Activated naive CD8-positive, alpha-beta T cell (primary cell): Measurements from ENCODE around the gene TSEN15.

Source experiments
- H3K27ac Mint-ChIP-seq: one replicate; pipeline ENCODE4 v1.8.0; 2021; ENCODE audit warnings: mixed read lengths
- H3K27me3 Mint-ChIP-seq: one replicate; pipeline ENCODE4 v1.8.0; 2021; ENCODE audit warnings: mixed read lengths
- H3K36me3 Mint-ChIP-seq: one replicate; pipeline ENCODE4 v1.8.0; 2021; ENCODE audit warnings: mixed read lengths
- H3K4me1 Mint-ChIP-seq: one replicate; pipeline ENCODE4 v1.8.0; 2021; ENCODE audit warnings: low read depth, mixed read lengths
- H3K4me3 Mint-ChIP-seq: one replicate; pipeline ENCODE4 v1.8.0; 2021; ENCODE audit warnings: mild to moderate bottlenecking, mixed read lengths
- H3K9me3 Mint-ChIP-seq: one replicate; pipeline ENCODE4 v1.8.0; 2021; ENCODE audit warnings: low read depth, mixed read lengths

The TSEN15 gene

DNA sequence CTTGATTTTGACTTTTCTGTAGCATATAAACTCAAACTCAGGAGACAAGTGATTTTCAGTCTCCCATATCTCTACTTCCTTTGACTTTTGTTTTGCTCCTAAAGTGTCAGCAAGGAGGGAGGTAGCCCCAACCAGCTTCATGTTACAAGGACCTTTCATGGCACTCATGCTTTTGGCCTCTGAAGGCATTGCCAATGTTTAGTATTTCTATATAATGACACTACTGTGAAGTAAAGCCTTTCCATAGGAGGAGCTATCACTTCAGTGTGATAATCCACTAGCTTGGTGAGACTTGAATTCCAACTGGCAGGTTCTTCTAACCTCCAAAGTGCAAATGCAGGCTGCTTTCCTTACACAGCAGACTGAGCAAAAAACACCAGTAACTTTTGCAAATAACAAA lies 28.4 kb upstream of the TSEN15 start:
- no peak overlapping the region for H3K4me3 Mint-ChIP-seq
- H3K36me3 Mint-ChIP-seq, result no peaks in the 10 kb centered on the region
- H3K27me3 Mint-ChIP-seq, result peaks cover 4% of the 10 kb centered on the region
- H3K9me3 Mint-ChIP-seq, result no peaks in the 10 kb centered on the region
- H3K4me1 Mint-ChIP-seq, result no peaks in the 10 kb centered on the region
- no peak overlapping the region for H3K27ac Mint-ChIP-seq

GRCh38 chr1:184025242-184025675 lies 26.3 kb upstream of the TSEN15 start:
- Mint-ChIP-seq H3K9me3 (no peaks in the 10 kb centered on the region), H3K36me3 (no peaks in the 10 kb centered on the region), H3K27ac (no peak overlapping the region), H3K4me3 (no peak overlapping the region), H3K4me1 (no peaks in the 10 kb centered on the region), H3K27me3 (peaks cover 14% of the 10 kb centered on the region)

DNA sequence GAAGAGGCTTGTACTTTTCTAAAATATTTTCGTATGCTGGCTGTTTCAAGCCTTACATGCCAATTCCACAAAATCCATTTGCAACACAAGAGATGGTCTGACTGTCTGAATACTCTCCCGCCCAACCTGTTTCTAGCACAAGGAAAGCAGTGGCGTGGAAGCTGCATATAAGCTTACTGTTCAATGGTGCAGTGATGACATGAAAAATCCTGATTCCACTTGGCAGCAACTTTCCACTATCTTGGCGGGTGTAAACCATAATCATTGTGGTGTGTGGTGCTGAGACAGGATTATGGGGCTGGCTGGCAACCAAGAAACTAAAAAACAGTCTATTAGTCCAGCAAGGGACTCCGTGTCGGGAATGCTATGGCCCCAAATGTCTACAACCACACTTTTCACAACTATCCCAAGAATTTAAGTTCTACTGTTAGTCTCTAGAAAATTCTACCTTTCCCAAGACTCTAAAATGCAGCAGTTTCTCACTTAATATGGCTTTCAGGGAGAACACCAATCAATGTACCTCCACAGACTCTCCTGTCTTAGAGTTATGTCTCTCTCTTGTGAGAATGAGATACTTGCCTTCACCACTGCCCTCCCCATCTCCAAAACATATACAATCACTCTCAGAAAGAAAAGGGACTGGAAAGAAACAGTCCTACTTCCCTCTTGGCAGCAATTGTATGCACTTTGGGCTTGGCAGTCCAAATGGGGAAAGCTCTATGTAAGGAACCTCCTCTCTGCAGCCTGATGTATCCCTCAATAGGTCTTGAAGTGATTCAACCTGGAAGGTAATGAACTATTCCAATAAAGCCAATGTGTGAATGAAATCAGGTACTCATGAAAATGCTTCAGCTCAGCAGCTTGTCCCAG lies 23.5 kb upstream of the TSEN15 start:
- no peaks in the 10 kb centered on the region for H3K9me3 Mint-ChIP-seq
- H3K4me3 Mint-ChIP-seq, result no peak overlapping the region
- no peaks in the 10 kb centered on the region for H3K36me3 Mint-ChIP-seq
- H3K27ac Mint-ChIP-seq, result no peak overlapping the region
- no peaks in the 10 kb centered on the region for H3K4me1 Mint-ChIP-seq
- peaks cover 23% of the 10 kb centered on the region for H3K27me3 Mint-ChIP-seq

DNA sequence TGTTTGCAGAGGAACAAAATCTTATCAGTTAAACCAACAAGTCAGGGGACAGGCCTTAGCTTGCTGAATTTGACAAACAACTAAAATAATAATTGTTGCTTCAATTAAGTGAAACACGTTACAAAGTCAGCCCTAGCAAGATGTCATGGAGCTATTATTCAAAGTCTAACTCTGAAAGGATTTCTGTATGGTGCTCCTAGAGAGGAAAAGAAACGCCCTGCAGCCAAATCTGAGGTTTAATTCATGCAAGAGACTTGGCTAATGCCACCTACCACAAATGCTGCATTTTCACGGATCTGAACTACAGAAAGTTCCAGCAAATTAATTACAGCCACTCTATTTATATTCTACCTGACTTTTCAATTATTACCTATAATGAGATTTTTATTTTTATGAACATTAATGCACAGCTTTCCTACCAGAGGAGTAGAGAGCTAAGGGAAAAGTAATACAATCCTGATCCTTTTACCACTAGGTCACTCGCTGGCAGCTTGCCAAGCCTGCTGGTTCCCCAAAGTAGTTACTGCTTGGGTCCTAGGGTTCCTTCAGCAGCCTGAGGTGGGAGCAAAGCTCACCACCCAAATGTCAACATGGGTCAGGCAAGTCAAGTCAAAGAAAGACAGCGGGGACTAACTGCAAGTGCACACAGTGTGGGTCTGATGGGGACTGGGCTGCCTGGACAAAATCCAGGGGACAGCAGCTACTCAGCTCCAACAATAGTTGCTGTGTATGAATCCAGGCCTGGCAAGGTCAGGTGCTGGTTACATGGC lies 22.5 kb upstream of the TSEN15 start:
- no peaks in the 10 kb centered on the region for H3K36me3 Mint-ChIP-seq
- H3K4me1 Mint-ChIP-seq, result no peaks in the 10 kb centered on the region
- H3K27me3 Mint-ChIP-seq, result peaks cover 23% of the 10 kb centered on the region
- no peak overlapping the region for H3K4me3 Mint-ChIP-seq
- H3K27ac Mint-ChIP-seq, result no peak overlapping the region
- no peaks in the 10 kb centered on the region for H3K9me3 Mint-ChIP-seq

DNA sequence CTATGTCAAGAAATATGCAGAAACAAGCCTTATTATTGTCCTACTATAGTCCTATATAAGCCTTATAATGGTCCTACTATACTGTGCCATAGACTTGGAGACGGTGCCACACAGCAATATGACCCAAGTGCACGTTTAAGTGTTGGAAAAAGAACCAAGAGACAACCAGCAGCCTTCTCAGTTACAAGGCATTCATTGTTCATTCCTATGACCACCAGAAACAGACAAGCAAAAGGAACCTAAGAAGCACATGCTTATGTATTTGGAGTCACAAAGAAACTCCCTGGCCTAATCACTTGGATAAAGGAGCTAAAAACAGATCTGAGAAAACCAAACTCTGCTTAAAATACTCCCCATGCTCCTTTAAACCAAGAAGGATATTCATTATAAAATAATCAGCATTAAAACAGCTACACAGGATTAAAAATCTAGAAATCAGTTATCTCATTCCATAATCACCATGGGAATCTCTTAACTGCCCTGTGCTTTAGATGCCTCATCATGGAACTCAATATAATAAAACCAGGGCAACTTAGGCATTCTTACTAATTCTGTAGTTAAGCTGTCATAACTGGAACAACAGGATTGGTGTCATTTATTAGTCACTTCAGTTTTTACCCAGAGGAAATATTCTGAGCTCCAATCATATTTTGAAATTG lies 21.0 kb upstream of the TSEN15 start:
- Mint-ChIP-seq H3K36me3 (no peaks in the 10 kb centered on the region), H3K9me3 (no peaks in the 10 kb centered on the region)

DNA sequence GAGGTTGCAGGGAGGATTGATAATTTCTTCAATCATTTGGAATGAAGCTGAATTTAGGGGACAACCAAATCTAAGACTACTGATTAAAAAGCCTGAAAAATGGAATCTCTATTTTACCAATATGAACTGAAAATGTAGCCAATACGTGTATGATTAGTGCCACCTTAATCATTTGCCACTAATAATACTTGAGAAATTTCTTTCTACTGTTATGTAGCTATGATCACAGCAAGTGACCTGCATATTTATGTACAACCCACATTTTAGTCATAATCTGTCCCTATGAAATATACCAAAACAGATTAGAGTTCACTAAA lies 20.5 kb upstream of the TSEN15 start:
- H3K9me3 Mint-ChIP-seq, result no peaks in the 10 kb centered on the region
- no peak overlapping the region for H3K27ac Mint-ChIP-seq
- peaks cover 36% of the 10 kb centered on the region for H3K27me3 Mint-ChIP-seq
- no peaks in the 10 kb centered on the region for H3K36me3 Mint-ChIP-seq
- peaks cover 4% of the 10 kb centered on the region for H3K4me1 Mint-ChIP-seq
- H3K4me3 Mint-ChIP-seq, result no peak overlapping the region

More for the DNA sequence above, 21.0 kb upstream of the TSEN15 start:
- no peaks in the 10 kb centered on the region for H3K4me1 Mint-ChIP-seq
- peaks cover 32% of the 10 kb centered on the region for H3K27me3 Mint-ChIP-seq
- H3K27ac Mint-ChIP-seq, result no peak overlapping the region
- no peak overlapping the region for H3K4me3 Mint-ChIP-seq

DNA sequence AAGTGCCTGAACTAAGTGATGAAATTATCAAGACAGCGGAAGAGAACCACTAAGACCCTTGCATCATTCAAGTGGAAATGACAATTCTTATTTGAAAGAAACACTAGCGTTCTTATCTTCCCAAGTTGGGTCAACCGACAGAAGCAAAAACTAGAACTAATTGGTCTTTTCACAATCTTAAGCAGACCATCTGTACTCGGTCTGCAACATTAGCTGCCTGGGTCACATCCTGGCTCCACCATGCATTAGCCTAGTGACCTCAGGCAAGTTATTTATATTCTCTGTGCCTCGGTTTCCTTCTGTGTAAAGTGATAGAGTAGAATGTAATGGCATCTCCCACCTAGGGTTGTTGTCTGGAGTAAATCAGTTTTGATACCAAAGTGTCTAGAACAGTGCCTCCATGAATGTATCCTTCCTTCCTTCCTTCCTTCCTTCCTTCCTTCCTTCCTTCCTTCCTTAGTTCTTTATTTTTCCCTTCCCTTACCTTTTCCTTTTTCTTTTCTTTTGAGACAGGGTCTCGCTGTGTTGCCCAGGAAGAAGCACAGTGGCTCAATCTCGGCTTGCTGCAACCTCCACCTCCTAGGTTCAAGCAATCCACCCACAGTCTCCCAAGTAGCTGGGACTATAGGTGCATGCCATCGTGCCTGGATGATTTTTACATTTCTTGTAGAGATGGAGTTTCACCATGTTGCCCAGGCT lies 20.0 kb upstream of the TSEN15 start:
- H3K9me3 Mint-ChIP-seq, result no peaks in the 10 kb centered on the region
- no peaks in the 10 kb centered on the region for H3K36me3 Mint-ChIP-seq
- H3K27ac Mint-ChIP-seq, result no peak overlapping the region
- H3K4me3 Mint-ChIP-seq, result no peak overlapping the region
- peaks cover 6% of the 10 kb centered on the region for H3K4me1 Mint-ChIP-seq
- H3K27me3 Mint-ChIP-seq, result peaks cover 33% of the 10 kb centered on the region

DNA sequence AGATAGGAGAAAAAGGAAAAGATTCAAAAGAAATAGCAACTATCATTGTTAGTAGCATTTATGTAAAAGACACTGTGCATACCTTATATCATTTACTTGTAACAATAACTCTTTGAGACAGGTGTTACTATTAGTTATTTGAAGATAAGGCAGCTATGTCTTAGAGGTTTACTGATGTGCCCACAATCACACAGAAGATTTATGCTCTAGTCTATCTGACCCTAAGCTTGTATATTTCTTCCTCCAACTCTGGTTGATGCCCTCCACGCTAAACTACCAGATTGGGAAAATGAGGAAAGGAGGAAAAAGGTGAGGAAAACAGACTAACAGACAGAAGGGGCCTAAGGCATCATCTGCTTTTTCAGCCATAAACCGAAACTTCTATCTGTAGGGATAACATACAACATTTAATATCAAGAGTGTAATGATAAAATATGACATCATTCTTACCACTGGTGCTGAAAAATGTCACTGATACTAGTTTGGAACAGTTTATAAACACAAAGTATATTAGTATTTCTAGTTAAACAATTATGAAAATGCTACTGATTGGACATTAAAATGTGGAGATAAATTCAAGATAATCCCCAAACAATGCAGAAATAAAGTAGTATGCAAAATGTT lies 19.1 kb upstream of the TSEN15 start:
- Mint-ChIP-seq H3K27me3 (peaks cover 33% of the 10 kb centered on the region), H3K27ac (no peak overlapping the region), H3K4me1 (peaks cover 6% of the 10 kb centered on the region), H3K36me3 (no peaks in the 10 kb centered on the region), H3K9me3 (no peaks in the 10 kb centered on the region), H3K4me3 (no peak overlapping the region)

DNA sequence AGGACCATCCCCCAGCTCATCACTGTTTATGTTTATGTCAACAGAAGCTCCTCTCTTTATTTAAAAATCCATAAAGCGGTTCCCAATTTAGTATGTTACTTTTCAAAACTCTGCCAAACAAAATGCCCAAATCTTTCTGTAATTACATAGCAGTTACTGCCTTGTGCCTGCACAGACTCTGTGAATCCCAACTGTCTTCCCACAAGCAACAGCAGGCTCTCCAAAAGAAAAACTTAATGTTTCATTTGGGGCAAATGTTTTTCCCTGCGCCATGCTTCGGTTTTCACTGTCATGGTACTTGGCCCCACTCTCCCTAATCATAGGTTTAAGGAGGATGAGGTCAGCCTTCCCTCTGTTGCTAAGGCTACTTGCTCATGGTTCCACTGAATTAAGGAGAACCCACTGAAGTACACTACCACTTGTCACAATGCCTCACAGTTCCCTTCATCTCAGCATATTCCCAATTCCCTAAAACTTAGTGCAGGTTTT lies 18.6 kb upstream of the TSEN15 start:
- H3K4me3 Mint-ChIP-seq, result no peak overlapping the region
- no peaks in the 10 kb centered on the region for H3K9me3 Mint-ChIP-seq
- H3K27me3 Mint-ChIP-seq, result peaks cover 38% of the 10 kb centered on the region
- H3K27ac Mint-ChIP-seq, result no peak overlapping the region
- no peaks in the 10 kb centered on the region for H3K36me3 Mint-ChIP-seq
- H3K4me1 Mint-ChIP-seq, result peaks cover 11% of the 10 kb centered on the region

DNA sequence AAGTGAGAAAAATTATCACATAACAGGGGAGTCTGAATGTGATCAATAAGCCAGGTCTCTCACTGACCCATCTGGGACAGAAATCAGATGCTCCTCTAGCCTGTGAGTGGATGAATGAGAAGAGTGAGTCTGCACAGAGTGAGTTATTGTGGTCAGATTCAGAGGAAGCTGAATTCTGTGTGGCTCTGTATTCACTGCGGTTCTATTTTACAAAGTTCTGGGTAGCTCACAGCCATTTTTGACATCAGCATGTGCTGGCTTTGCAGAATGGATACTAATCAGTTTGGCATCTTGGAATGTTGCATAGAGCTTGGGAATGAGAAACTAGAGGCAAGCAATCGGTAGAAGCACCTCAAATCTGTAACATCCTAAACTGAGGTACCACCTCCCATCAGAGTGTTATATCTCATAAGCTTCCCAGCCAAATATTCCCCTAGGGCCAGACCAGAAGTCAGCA lies 17.8 kb upstream of the TSEN15 start:
- peaks cover 13% of the 10 kb centered on the region for H3K4me1 Mint-ChIP-seq
- H3K27me3 Mint-ChIP-seq, result peaks cover 36% of the 10 kb centered on the region
- H3K4me3 Mint-ChIP-seq, result no peak overlapping the region
- no peaks in the 10 kb centered on the region for H3K36me3 Mint-ChIP-seq
- no peak overlapping the region for H3K27ac Mint-ChIP-seq
- H3K9me3 Mint-ChIP-seq, result no peaks in the 10 kb centered on the region

- Mint-ChIP-seq H3K36me3 (peaks cover 3% of the 10 kb centered on the region), H3K4me3 (no peak overlapping the region), H3K9me3 (no peaks in the 10 kb centered on the region), H3K4me1 (peaks cover 13% of the 10 kb centered on the region), H3K27ac (no peak overlapping the region), H3K27me3 (peaks cover 44% of the 10 kb centered on the region)
Observed at GRCh38 chr1:184034761-184035379, 16.7 kb upstream of the TSEN15 start.

GRCh38 chr1:184035719-184036516 lies 15.6 kb upstream of the TSEN15 start:
- Mint-ChIP-seq H3K4me3 (peak overlapping the region; percentile 62), H3K9me3 (no peaks in the 10 kb centered on the region), H3K4me1 (peaks cover 13% of the 10 kb centered on the region), H3K27ac (no peak overlapping the region), H3K27me3 (peaks cover 48% of the 10 kb centered on the region), H3K36me3 (peaks cover 3% of the 10 kb centered on the region)

DNA sequence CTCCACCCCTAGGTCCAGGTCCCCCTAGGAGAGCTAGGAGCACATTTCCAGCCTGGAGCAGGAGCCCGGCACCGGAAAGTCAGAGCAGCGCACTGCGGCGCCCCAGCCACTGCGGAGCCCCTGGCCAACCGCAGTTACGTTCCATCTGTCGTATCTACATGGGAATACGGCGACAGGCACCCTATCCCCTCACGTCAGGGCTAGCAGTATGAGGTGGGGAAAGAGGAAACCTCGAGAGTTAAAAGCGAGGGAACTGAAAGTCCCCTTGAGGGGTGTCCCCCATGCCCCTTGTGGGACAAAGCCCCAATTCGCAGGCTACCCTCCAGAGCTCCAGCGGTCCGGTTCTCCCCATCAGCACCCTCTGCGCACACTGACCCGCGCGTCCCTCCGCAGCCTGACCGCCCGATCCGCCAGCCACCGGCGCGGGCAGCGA lies 15.0 kb upstream of the TSEN15 start:
- peaks cover 48% of the 10 kb centered on the region for H3K27me3 Mint-ChIP-seq
- peak overlapping the region; percentile 62 for H3K4me3 Mint-ChIP-seq
- peaks cover 6% of the 10 kb centered on the region for H3K36me3 Mint-ChIP-seq
- H3K9me3 Mint-ChIP-seq, result no peaks in the 10 kb centered on the region
- no peak overlapping the region for H3K27ac Mint-ChIP-seq
- H3K4me1 Mint-ChIP-seq, result peaks cover 13% of the 10 kb centered on the region
